ENCODE results near the gene CDHR1.

The CDHR1 gene

GRCh38 chr10:84191106-84191505 lies 3.2 kb upstream of the CDHR1 start:
- TF ChIP-seq CTCF (IDR thresholded peaks at IDR 0.05): no peak

GRCh38 chr10:84193327-84193726 lies 1.0 kb upstream of the CDHR1 start:
- TF ChIP-seq CTCF (IDR thresholded peaks at IDR 0.05): no peak

- no peak for TF ChIP-seq CTCF (IDR thresholded peaks at IDR 0.05)
Observed at GRCh38 chr10:84193846-84194423, 402 bp upstream of the CDHR1 start.

GRCh38 chr10:84195044-84195830 lies 900 bp downstream of the CDHR1 start:
- no peak for TF ChIP-seq CTCF (IDR thresholded peaks at IDR 0.05)

- TF ChIP-seq CTCF (IDR thresholded peaks at IDR 0.05): no peak
Observed at GRCh38 chr10:84196083-84196482, 1.7 kb downstream of the CDHR1 start.

- TF ChIP-seq CTCF (IDR thresholded peaks at IDR 0.05): no peak
Observed at GRCh38 chr10:84196941-84197340, 2.6 kb downstream of the CDHR1 start.

GRCh38 chr10:84197643-84198042 lies 3.3 kb downstream of the CDHR1 start:
- TF ChIP-seq CTCF (IDR thresholded peaks at IDR 0.05): no peak
